Hepatocyte (in vitro differentiated cells): ENCODE measurements around the gene MYRF. TPM values are rescaled to one million over a fixed set of nuclear protein-coding genes. Genes with fewer than 3 reads are reported as not detected.

Experiments
- DNase-seq: peaks from one replicate; pipeline ENCODE4 v3.0.0-alpha.2; 2016; ENCODE audit warnings: low spot score
- H2AFZ ChIP-seq: fragments of 200-600 bp; sonication (generic); 2 replicates; pipeline ENCODE4 v1.6.0; 2016; ENCODE audit warnings: antibody characterized with exemption, mild to moderate bottlenecking
- H3K27ac ChIP-seq: fragments of 200-600 bp; sonication (generic); 2 replicates; pipeline ENCODE4 v1.5.1; 2016; ENCODE audit warnings: mild to moderate bottlenecking
- H3K27me3 ChIP-seq: fragments of 200-600 bp; sonication (generic); 2 replicates; pipeline ENCODE4 v1.6.1; 2016
- H3K36me3 ChIP-seq: fragments of 200-600 bp; sonication (generic); replicated peaks from 2 replicates; pipeline ENCODE4 v1.5.1; 2016; ENCODE audit warnings: low read depth; ENCODE audit not compliant: insufficient read depth
- H3K4me1 ChIP-seq: fragments of 200-600 bp; sonication (generic); 2 replicates; pipeline ENCODE4 v1.5.1; 2016; ENCODE audit warnings: mild to moderate bottlenecking, moderate library complexity; ENCODE audit not compliant: insufficient read depth
- H3K4me2 ChIP-seq: fragments of 200-600 bp; sonication (generic); 2 replicates; pipeline ENCODE4 v1.6.0; 2016
- H3K4me3 ChIP-seq: fragments of 200-600 bp; sonication (generic); 2 replicates; pipeline ENCODE4 v1.5.1; 2016; ENCODE audit warnings: mild to moderate bottlenecking
- H3K79me2 ChIP-seq: fragments of 200-600 bp; sonication (generic); 2 replicates; pipeline ENCODE4 v1.6.0; 2017; ENCODE audit warnings: mild to moderate bottlenecking
- H3K9me2 ChIP-seq: fragments of 200-600 bp; sonication (generic); replicated peaks from 2 replicates; pipeline ENCODE4 v1.6.0; 2017; ENCODE audit warnings: mild to moderate bottlenecking; ENCODE audit not compliant: insufficient read depth
- H3K9me3 ChIP-seq: fragments of 200-600 bp; sonication (generic); 2 replicates; pipeline ENCODE4 v1.5.1; 2016; ENCODE audit warnings: low read depth, mild to moderate bottlenecking
- H4K20me1 ChIP-seq: fragments of 200-600 bp; sonication (generic); 2 replicates; pipeline ENCODE4 v1.6.0; 2016; ENCODE audit warnings: mild to moderate bottlenecking; ENCODE audit not compliant: insufficient read depth, poor library complexity, severe bottlenecking
- EZH2 ChIP-seq: fragments of 200-600 bp; sonication (generic); IDR thresholded peaks from 2 replicates; pipeline ENCODE4 v1.6.1; 2016; ENCODE audit warnings: antibody characterized with exemption, mild to moderate bottlenecking, borderline replicate concordance
- EZH2phosphoT487 ChIP-seq: fragments of 200-600 bp; sonication (generic); IDR thresholded peaks from one replicate; pipeline ENCODE4 v1.6.1; 2018; ENCODE audit warnings: antibody characterized with exemption, mild to moderate bottlenecking, low read depth, moderate library complexity; ENCODE audit not compliant: unreplicated experiment, severe bottlenecking
- WGBS: methylation state at CpG from one replicate; pipeline ENCODE4 v1.1.6; 2016; ENCODE audit warnings: low lambda C conversion rate; ENCODE audit errors: missing lambda C conversion rate; 5-methylcytosine and 5-hydroxymethylcytosine counted together
- polyA plus RNA-seq: library from polyadenylated mRNA; unstranded; fragments of >200 nt; fragmentation: Nextera tagmentation; extraction: Ambion mirVana; gene quantifications from 2 replicates; pipeline ENCODE4 v1.2.1, GENCODE V29; 2016
- total RNA-seq: library from RNA; depleted of rRNA; stranded (reverse); fragments of >200 nt; gene quantifications from 2 replicates; pipeline ENCODE4 v1.2.3, GENCODE V29; 2014
- TF ChIP-seq, protein P1 (sequence below): fragments of 200-600 bp; sonication (generic); IDR thresholded peaks from 2 replicates; pipeline ENCODE4 v1.5.1; 2016; ENCODE audit warnings: antibody characterized with exemption, mild to moderate bottlenecking; ENCODE audit not compliant: poor library complexity

The MYRF gene
- total and polyA plus RNA-seq, 2 experiments from 2014 or later, result 57.3 to 96.7 TPM

- Histone ChIP-seq H3K4me2 (no peak overlapping the region), H3K9me3 (no peaks in the 10 kb centered on the region), H4K20me1 (no peaks in the 10 kb centered on the region), H2AFZ (no peak overlapping the region), H3K9me2 (no peaks in the 10 kb centered on the region), H3K27ac (no peak overlapping the region), H3K79me2 (no peaks in the 10 kb centered on the region), H3K27me3 (no peaks in the 10 kb centered on the region), H3K4me3 (no peak overlapping the region), H3K36me3 (no peaks in the 10 kb centered on the region), H3K4me1 (no peaks in the 10 kb centered on the region)
- no peak for DNase-seq
- TF ChIP-seq, protein P1, sequence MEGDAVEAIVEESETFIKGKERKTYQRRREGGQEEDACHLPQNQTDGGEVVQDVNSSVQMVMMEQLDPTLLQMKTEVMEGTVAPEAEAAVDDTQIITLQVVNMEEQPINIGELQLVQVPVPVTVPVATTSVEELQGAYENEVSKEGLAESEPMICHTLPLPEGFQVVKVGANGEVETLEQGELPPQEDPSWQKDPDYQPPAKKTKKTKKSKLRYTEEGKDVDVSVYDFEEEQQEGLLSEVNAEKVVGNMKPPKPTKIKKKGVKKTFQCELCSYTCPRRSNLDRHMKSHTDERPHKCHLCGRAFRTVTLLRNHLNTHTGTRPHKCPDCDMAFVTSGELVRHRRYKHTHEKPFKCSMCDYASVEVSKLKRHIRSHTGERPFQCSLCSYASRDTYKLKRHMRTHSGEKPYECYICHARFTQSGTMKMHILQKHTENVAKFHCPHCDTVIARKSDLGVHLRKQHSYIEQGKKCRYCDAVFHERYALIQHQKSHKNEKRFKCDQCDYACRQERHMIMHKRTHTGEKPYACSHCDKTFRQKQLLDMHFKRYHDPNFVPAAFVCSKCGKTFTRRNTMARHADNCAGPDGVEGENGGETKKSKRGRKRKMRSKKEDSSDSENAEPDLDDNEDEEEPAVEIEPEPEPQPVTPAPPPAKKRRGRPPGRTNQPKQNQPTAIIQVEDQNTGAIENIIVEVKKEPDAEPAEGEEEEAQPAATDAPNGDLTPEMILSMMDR, result no peak
- no peak for TF ChIP-seq EZH2
- no peak for TF ChIP-seq EZH2phosphoT487
- 88% methylated on average over 5 of the region's 5 CpGs for WGBS
These were observed 16.1 kb upstream of the MYRF start for GRCh38 chr11:61736310-61736709.

GRCh38 chr11:61737131-61737530 lies 15.3 kb upstream of the MYRF start:
- H3K79me2 ChIP-seq, result no peaks in the 10 kb centered on the region
- H3K9me3 ChIP-seq, result no peaks in the 10 kb centered on the region
- no peak overlapping the region for H3K27ac ChIP-seq
- no peaks in the 10 kb centered on the region for H3K9me2 ChIP-seq
- H3K36me3 ChIP-seq, result no peaks in the 10 kb centered on the region
- no peak for TF ChIP-seq EZH2phosphoT487
- TF ChIP-seq, protein P1, result no peak
- TF ChIP-seq EZH2, result no peak
- no peak overlapping the region for H2AFZ ChIP-seq
- H3K4me1 ChIP-seq, result no peaks in the 10 kb centered on the region
- no peaks in the 10 kb centered on the region for H3K27me3 ChIP-seq
- no peak for DNase-seq
- no peak overlapping the region for H3K4me2 ChIP-seq
- no peak overlapping the region for H3K4me3 ChIP-seq
- H4K20me1 ChIP-seq, result no peaks in the 10 kb centered on the region
- WGBS, result 97% methylated on average over 12 of the region's 12 CpGs

GRCh38 chr11:61737636-61738386 lies 14.6 kb upstream of the MYRF start:
- no peak overlapping the region for H2AFZ ChIP-seq
- no peaks in the 10 kb centered on the region for H3K4me1 ChIP-seq
- H3K4me3 ChIP-seq, result no peak overlapping the region
- no peaks in the 10 kb centered on the region for H4K20me1 ChIP-seq
- no peak for DNase-seq
- no peaks in the 10 kb centered on the region for H3K36me3 ChIP-seq
- no peaks in the 10 kb centered on the region for H3K9me3 ChIP-seq
- H3K27ac ChIP-seq, result no peak overlapping the region
- H3K79me2 ChIP-seq, result no peaks in the 10 kb centered on the region
- no peaks in the 10 kb centered on the region for H3K27me3 ChIP-seq
- WGBS, result 92% methylated on average over 18 of the region's 23 CpGs
- no peak overlapping the region for H3K4me2 ChIP-seq
- TF ChIP-seq EZH2 (no peak), EZH2phosphoT487 (no peak)
- TF ChIP-seq, protein P1, result no peak
- no peaks in the 10 kb centered on the region for H3K9me2 ChIP-seq

- no peaks in the 10 kb centered on the region for H3K79me2 ChIP-seq
- no peaks in the 10 kb centered on the region for H3K36me3 ChIP-seq
- H3K27ac ChIP-seq, result no peak overlapping the region
- H3K27me3 ChIP-seq, result no peaks in the 10 kb centered on the region
- DNase-seq, result no peak
- TF ChIP-seq EZH2phosphoT487, result no peak
- TF ChIP-seq, protein P1, result no peak
- TF ChIP-seq EZH2, result no peak
- no peak overlapping the region for H3K4me3 ChIP-seq
- WGBS, result 89% methylated on average over 5 of the region's 7 CpGs
- no peak overlapping the region for H2AFZ ChIP-seq
- no peaks in the 10 kb centered on the region for H3K9me3 ChIP-seq
- no peaks in the 10 kb centered on the region for H3K9me2 ChIP-seq
- H4K20me1 ChIP-seq, result no peaks in the 10 kb centered on the region
- no peaks in the 10 kb centered on the region for H3K4me1 ChIP-seq
- H3K4me2 ChIP-seq, result no peak overlapping the region
These were observed 13.7 kb upstream of the MYRF start for GRCh38 chr11:61738776-61739175.
